NCI-H2196 treated with DMSO at 0.1 percent for 48 hours (cell line): ENCODE measurements around the gene IGFBPL1.
A peak's percentile ranks its signal among the peaks of the same experiment; 100 is the strongest.
"Not testable (repeated sequence)": the region's sequence is repeated elsewhere in the genome, so short reads cannot be mapped to it uniquely, and the experiment has no call there.

Experiments
- DNase-seq: peaks from one replicate; lab custom pipeline; 2025; ENCODE audit not compliant: unreplicated experiment; lab: John Stamatoyannopoulos, UW

Gene IGFBPL1

DNA sequence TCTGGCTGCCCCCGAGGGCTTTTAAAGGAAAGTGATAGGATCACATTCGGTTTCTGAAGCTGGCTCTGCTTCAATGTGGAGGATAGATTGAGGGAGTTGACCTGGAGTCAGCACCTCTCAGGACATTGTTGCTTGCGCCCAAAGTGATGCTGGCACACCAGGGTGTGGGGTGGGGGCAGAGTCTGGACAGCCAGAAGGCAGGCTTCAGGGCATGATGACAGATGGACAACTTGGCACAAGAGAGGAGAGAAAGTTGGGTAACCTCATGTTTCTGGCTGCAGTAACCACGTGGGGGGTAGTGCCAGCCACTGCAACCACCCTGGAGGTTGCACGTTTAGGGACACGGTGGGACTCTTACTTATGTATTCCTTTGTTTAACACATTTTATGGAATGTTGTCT lies 22.3 kb downstream of the IGFBPL1 start:
- DNase-seq: no peak

- not testable (repeated sequence) for DNase-seq
Measured at GRCh38 chr9:38399191-38399590, 25.1 kb downstream of the IGFBPL1 start.

DNA sequence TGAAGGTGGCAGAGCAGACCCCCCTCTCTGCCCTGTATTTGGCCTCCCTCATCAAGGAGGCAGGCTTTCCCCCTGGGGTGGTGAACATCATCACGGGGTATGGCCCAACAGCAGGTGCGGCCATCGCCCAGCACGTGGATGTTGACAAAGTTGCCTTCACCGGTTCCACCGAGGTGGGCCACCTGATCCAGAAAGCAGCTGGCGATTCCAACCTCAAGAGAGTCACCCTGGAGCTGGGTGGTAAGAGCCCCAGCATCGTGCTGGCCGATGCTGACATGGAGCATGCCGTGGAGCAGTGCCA lies 27.9 kb downstream of the IGFBPL1 start:
- DNase-seq: no peak

DNA sequence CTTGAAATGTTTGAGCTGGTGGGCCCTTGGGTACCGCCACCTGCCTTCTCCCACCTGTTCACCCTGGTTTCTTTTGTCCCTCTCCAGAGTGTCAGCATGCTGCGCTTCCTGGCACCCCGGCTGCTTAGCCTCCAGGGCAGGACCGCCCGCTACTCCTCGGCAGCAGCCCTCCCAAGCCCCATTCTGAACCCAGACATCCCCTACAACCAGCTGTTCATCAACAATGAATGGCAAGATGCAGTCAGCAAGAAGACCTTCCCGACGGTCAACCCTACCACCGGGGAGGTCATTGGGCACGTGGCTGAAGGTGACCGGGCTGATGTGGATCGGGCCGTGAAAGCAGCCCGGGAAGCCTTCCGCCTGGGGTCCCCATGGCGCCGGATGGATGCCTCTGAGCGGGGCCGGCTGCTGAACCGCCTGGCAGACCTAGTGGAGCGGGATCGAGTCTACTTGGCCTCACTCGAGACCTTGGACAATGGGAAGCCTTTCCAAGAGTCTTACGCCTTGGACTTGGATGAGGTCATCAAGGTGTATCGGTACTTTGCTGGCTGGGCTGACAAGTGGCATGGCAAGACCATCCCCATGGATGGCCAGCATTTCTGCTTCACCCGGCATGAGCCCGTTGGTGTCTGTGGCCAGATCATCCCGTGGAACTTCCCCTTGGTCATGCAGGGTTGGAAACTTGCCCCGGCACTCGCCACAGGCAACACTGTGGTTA lies 28.4 kb downstream of the IGFBPL1 start:
- DNase-seq: no peak

DNA sequence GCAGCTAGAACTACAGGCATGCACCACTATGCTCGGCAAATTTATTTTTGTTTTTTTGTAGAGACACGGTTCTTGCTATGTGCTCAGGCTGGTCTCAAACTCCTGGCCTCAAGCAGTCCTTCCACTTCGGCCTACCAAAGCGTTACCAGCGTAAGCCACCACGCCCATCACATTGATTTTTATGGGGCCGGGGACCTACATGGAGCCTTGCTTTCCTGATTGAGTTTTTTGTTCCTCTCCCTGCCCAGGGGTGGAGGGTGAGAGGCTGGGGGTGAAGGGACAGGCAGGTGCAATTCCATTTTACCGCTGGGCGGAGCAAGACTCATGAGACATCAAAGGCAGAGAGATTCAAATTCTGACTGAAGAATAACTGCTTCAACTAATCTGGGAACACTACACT lies 29.8 kb downstream of the IGFBPL1 start:
- no peak for DNase-seq

- DNase-seq: no peak
Measured at GRCh38 chr9:38393128-38393796, 31.0 kb downstream of the IGFBPL1 start.

DNA sequence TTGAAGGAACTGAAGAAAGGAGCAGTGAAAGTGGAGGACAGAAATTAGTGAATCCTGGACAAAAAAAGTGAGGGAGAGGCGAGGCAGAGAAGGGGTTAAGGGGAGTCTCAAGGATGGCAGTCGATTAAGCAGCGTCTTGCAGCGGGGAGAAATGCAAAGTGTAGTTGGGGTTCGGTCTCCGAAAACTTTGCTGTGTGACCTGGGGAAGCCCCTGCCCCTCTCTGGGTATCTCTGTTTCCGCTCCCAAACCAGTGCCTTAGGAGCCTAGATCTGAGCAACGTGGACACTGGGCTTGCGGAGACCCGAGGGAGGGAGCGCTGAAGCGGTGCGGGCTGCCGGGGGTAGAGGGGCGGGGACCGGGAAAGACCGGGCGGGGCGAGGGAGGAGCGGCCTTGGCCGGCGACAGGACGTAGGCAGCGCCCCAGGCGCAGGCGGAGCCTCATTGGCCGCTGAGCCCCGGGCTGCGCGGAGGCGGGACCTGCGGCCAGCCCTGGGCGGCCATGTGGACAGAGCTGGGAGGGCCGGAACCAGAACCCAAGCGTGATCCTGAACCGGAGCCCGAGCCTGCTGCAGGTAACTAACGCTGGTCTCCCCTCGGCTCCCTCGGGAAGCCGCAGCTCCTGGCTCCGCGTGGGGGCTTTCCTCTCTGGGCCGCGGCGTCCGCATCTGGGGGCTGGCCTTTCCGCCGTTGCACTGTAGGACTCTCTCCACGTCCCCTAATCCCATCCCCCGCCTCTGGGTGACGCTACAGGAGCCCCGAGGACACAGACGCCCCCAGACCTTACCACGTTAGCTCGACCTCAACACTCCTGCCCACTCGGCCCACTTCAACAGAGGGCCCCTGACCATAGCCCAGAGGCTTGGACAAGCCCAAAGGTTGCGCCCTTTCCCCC lies 31.8 kb downstream of the IGFBPL1 start, which contains the start of gene ALDH1B1:
Gene ALDH1B1 (plus strand): TSS at position 468 of the 893 bp plus-strand sequence. CDS start 3,047 bp downstream, outside the sequence.
- peak; percentile 84 for DNase-seq

- no peak for DNase-seq
Measured at GRCh38 chr9:38391278-38392118, 32.8 kb downstream of the IGFBPL1 start.

DNA sequence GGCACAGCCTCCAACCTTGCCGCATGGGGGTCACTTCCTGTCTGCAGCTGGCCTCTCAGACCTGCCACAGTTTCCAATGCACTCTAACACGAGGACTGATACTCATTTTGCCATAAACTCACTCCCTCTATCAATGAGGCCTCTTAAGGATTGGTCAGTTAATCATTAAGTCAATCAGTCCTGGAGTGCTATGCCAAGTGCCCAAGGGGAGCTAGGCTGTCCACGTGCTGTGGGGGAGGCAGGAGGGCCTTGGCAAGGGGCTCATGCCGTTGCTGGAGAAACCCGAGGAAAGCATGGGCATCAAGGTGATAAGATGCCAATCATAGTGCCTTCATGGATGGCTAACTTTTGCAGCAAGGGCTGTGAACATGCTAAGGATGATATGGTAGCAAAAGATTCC lies 33.4 kb downstream of the IGFBPL1 start:
- DNase-seq: no peak

DNA sequence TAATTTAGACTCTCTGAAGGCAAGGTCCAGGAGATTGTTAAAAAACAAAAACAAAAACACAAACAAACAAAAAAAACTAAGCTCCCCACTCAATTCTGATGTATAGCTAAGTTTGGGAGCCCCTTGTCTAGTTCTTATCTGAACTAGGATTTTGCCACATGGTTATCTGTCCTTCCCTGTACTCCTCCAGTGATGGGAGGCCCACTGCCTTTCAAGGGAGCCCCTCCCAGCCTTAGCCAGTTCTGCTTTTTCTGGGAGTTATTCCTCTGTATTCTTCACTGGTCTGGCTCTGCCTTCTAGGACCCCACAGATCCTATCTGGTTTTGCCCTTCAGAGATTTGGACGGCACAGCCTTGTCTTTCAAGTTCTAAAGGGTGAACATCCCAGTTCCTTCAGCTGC lies 33.8 kb downstream of the IGFBPL1 start:
- no peak for DNase-seq

DNA sequence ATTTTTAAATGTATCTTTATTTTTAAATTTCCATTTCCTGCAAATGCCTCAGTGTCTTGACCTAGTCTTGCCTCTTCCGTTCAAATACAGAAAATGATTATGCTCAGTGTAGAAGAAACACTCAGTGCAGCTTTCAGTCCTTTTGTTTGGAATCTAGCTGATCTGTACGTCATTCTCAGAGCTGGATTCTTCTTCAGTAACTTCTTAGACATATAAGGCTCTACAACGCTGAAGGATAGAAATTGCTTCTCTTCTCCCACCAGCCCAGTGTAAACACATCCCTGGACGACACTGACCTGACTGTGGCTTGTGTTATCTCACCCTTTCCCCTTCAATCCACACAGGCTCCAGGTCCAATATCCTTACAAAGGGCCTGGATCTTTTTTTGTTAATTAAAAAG lies 34.9 kb downstream of the IGFBPL1 start:
- no peak for DNase-seq

GRCh38 chr9:38388283-38389223 lies 35.7 kb downstream of the IGFBPL1 start:
- DNase-seq: no peak

DNA sequence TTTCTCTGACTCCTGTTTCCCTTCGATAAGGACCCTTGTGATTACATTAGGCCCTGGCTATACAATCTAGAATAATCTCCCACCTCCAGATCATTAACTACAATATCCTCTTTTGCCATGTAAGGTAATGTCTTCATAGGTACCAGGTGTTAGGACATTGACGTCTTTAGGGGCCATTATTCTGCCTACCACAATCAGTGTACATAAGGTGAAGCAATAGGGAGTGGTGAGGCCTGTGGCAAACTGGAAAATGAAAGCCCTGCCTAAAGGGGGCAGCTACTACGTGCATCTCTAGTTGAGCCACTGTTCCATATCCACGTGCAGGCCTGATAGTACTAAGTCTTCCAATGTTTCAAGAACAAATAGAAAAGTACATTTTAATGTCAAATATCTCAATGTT lies 36.5 kb downstream of the IGFBPL1 start:
- DNase-seq: no peak

GRCh38 chr9:38387066-38387465 lies 37.2 kb downstream of the IGFBPL1 start:
- no peak for DNase-seq

DNA sequence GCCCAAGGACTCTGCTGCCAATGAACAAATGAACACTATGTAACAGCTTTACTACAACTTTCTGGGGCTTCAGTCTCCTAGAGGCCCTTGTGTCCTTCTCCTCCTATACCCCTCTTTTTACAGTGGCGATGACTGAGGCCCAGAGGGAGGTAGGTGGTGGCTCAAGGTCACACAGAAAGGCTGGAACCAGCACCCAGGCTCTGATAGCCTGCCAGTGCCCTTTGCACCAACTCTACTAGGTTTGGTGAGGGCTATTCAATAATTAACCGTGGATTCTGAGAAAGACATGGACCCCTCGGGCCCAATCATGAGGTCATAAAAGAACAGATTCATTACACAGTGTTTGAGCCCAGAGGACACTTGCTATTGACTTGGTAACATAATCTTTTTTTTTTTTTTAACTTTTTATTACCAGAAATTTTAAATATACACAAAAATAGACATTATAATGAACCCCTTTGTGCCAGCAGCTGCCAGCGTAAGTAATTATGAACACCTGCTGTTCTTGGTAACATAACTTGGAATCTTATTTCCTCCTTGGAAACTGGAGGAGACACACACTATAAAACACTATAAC lies 37.8 kb downstream of the IGFBPL1 start:
- DNase-seq: no peak

DNA sequence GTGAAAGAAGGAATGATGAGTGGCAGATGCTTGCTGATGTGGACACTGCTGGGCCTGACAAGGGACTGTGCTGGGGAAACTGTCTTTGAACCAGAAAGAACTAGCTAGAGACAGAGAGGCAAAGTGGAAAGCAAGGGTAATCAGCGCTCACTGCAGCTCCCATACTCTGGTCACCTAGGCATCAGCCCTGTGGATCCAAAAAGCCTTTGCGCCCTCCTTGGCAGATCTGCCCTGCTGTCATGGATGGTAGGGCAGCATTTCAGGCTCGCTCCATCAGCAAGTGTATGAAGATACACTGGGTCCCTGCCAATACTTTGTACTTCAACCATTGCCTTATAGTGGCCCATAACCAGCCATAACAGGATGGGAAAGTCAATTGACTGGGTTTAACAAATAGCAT lies 38.4 kb downstream of the IGFBPL1 start:
- DNase-seq: no peak

DNA sequence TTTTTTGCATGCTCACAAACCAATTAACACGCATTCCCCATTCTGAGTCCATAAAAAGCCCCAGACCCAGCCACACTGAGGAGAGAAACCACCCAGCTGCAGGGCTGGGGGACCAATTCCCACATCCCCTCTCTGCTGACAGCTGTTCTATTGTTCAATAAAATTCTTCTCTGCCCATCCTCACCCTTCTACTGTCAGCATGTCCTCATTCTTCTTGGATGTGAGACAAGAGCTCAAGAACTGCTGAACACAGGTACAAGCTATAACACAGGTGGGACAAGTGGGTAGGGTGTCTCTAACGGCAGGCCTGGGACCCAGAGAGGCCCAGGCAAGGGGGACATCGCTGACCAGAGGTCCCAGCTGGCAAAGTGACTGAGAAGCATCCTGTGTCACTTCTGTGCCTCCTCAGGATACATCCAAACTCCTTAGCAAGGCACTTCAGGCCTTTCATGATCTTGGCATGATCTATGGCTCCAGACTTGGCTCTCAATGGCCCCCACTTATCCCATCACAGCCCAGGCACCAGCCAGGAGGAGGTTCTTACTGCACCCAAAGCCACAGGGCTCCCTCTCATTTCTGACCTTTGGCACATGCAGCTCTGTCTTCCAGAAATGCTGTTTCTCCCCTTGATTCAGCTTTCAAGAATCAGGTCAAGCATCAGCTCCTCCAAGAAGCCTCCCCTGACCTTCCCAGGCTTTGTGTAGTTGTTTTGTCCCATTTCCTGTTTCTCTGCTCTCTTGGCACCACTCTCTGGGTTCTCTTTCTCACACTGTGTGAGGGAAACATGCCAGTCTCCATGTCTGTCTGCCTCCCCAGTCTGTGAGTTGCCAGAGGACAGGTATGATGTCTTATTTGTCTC lies 39.0 kb downstream of the IGFBPL1 start:
- DNase-seq: no peak

- no peak for DNase-seq
Measured at GRCh38 chr9:38382141-38382540, 42.1 kb downstream of the IGFBPL1 start.
